ENCODE results near the gene GPR31.

GPR31 gene

GRCh38 chr6:167116109-167116837 lies 41.5 kb downstream of the GPR31 start:
- no peaks in the 10 kb centered on the region for H3K27me3 ChIP-seq (replicated peaks)
- no peak overlapping the region for H3K27ac ChIP-seq
- no peak overlapping the region for H3K4me3 ChIP-seq (ENCODE audit: low read depth, low read length)
- no peak for DNase-seq
- no peak for TF ChIP-seq CTCF (IDR thresholded peaks at IDR 0.05; ENCODE audit: low read depth, low read length, missing control alignments)
- H3K36me3 ChIP-seq (replicated peaks): no peaks in the 10 kb centered on the region
- in situ Hi-C loops (cut with HindIII; ENCODE audit: low pct_ligation_motif_present, low sequenced_read_pairs): no loop called here

- no peak for TF ChIP-seq CTCF (IDR thresholded peaks at IDR 0.05; ENCODE audit: low read depth, low read length, missing control alignments)
- no peak for DNase-seq
- no peaks in the 10 kb centered on the region for H3K27me3 ChIP-seq (replicated peaks)
- H3K36me3 ChIP-seq (replicated peaks): no peaks in the 10 kb centered on the region
- no peak overlapping the region for H3K27ac ChIP-seq
- H3K4me3 ChIP-seq (ENCODE audit: low read depth, low read length): no peak overlapping the region
- in situ Hi-C loops (cut with HindIII; ENCODE audit: low pct_ligation_motif_present, low sequenced_read_pairs): no loop called here
Measured at GRCh38 chr6:167115054-167115453, 42.7 kb downstream of the GPR31 start.

GRCh38 chr6:167113935-167114910 lies 43.6 kb downstream of the GPR31 start:
- no peaks in the 10 kb centered on the region for H3K36me3 ChIP-seq (replicated peaks)
- no peaks in the 10 kb centered on the region for H3K27me3 ChIP-seq (replicated peaks)
- no peak for DNase-seq
- no peak overlapping the region for H3K27ac ChIP-seq
- H3K4me3 ChIP-seq (ENCODE audit: low read depth, low read length): no peak overlapping the region
- in situ Hi-C loops (cut with HindIII; ENCODE audit: low pct_ligation_motif_present, low sequenced_read_pairs): no loop called here
- no peak for TF ChIP-seq CTCF (IDR thresholded peaks at IDR 0.05; ENCODE audit: low read depth, low read length, missing control alignments)

- no peak for DNase-seq
- in situ Hi-C loops (cut with HindIII; ENCODE audit: low pct_ligation_motif_present, low sequenced_read_pairs): no loop called here
- TF ChIP-seq CTCF (IDR thresholded peaks at IDR 0.05; ENCODE audit: low read depth, low read length, missing control alignments): no peak
- Histone ChIP-seq H3K27me3 (replicated peaks) (no peaks in the 10 kb centered on the region), H3K4me3 (ENCODE audit: low read depth, low read length) (no peak overlapping the region), H3K27ac (no peak overlapping the region), H3K36me3 (replicated peaks) (no peaks in the 10 kb centered on the region)
Measured at GRCh38 chr6:167113047-167113754, 44.6 kb downstream of the GPR31 start.

GRCh38 chr6:167112421-167112820 lies 45.4 kb downstream of the GPR31 start:
- Histone ChIP-seq H3K4me3 (ENCODE audit: low read depth, low read length) (no peak overlapping the region), H3K27ac (no peak overlapping the region), H3K27me3 (replicated peaks) (no peaks in the 10 kb centered on the region)

More at GRCh38 chr6:167112421-167112820, 45.4 kb downstream of the GPR31 start:
- in situ Hi-C loops (cut with HindIII; ENCODE audit: low pct_ligation_motif_present, low sequenced_read_pairs): no loop called here
- TF ChIP-seq CTCF (IDR thresholded peaks at IDR 0.05; ENCODE audit: low read depth, low read length, missing control alignments): no peak
- DNase-seq: no peak
- H3K36me3 ChIP-seq (replicated peaks): no peaks in the 10 kb centered on the region
